Aorta (tissue), 5 donors: ENCODE measurements around the gene BNIP3. TPM values are rescaled to one million over a fixed set of nuclear protein-coding genes. Genes with fewer than 3 reads are reported as not detected.

Experiments used
- ATAC-seq: fragments of 200-7000 bp; cut with Tn5 transposase; one replicate; pipeline ENCODE4 v1.9.1; 2022; ENCODE audit warnings: moderate library complexity; ENCODE audit not compliant: low FRiP score
- DNase-seq, 2 donors: peaks; one replicate each; pipeline ENCODE4 v3.0.0-alpha.2; 2020
- H3K27ac ChIP-seq, 2 donors: one replicate each; pipeline ENCODE4 v1.5.1; 2013; ENCODE audit warnings: low read length in 2 of 2, mild to moderate bottlenecking in 2 of 2, moderate library complexity in 2 of 2, control low read depth in 1 of 2, inconsistent platforms in 1 of 2, low read depth in 1 of 2
- H3K27me3 ChIP-seq, 2 donors: one replicate each; pipeline ENCODE4 v1.6.1; 2013; ENCODE audit warnings: control low read depth in 1 of 2, low read length in 1 of 2, mild to moderate bottlenecking in 1 of 2, moderate library complexity in 1 of 2; ENCODE audit not compliant: insufficient read depth in 2 of 2, control insufficient read depth in 1 of 2
- H3K36me3 ChIP-seq, 2 donors: one replicate each; pipeline ENCODE4 v1.6.1; 2013; ENCODE audit warnings: control low read depth in 1 of 2, low read length in 1 of 2, mild to moderate bottlenecking in 1 of 2; ENCODE audit not compliant: insufficient read depth in 2 of 2, control insufficient read depth in 1 of 2
- H3K4me1 ChIP-seq, 2 donors: one replicate each; pipeline ENCODE4 v1.6.1; 2013; ENCODE audit warnings: low read length in 2 of 2, control low read depth in 1 of 2, mild to moderate bottlenecking in 1 of 2, moderate library complexity in 1 of 2; ENCODE audit not compliant: insufficient read depth in 2 of 2, control insufficient read depth in 1 of 2
- H3K4me3 ChIP-seq, 2 donors: one replicate each; pipeline ENCODE4 v1.5.1; 2013; ENCODE audit warnings: low read length in 2 of 2, control low read depth in 1 of 2, mild to moderate bottlenecking in 1 of 2
- H3K9me3 ChIP-seq: one replicate; pipeline ENCODE4 v1.6.1; 2013; ENCODE audit warnings: mild to moderate bottlenecking, low read length; ENCODE audit not compliant: control insufficient read depth
- WGBS, 2 donors: extraction: QIAGEN DNeasy Blood & Tissue Kit; methylation state at CpG; one replicate each; pipeline ENCODE4 v1.1.7; 2013; 5-methylcytosine and 5-hydroxymethylcytosine counted together
- intact Hi-C, 2 donors: fragments of 100-400 bp; cut with DNase I; formaldehyde crosslinking; loops; one replicate each; pipeline versions ENCODE4 v1.14.2 to v1.15.0; 2022
- polyA plus RNA-seq, 2 donors: library from polyadenylated mRNA; stranded (reverse); fragments of 200-250 nt; gene quantifications; one replicate each; pipeline ENCODE4 v1.2.3, GENCODE V29; 2013
- total RNA-seq, 2 donors: library from RNA; stranded (reverse); fragmentation: NEBNext Ultra II Directional; extraction: Animal tissue kit (Norgen Biotek cat#: 25700); gene quantifications; one replicate each; pipeline ENCODE4 v1.2.1, GENCODE V29; 2021
- donor health status: healthy with polysubstance abuse.
- donor health status: Bipolar disorder and iron deficiency.
- donor health status: DM: no; HTN: no; CAD: no.
- donor health status: DM: no; HTN: no; CAD: no.
- donor health status: DM: yes; HTN: yes; CAD: no.

The BNIP3 gene
- total and polyA plus RNA-seq, 4 donors = 17.3 to 32.7 (median 24.9) TPM

GRCh38 chr10:131929122-131929845 lies 52.4 kb downstream of the BNIP3 start:
- WGBS, 2 donors = 89 to 91% methylated on average over 22 to 23 of the region's 23 CpGs
- ATAC-seq = no peak
- H3K36me3 ChIP-seq = no peaks in the 10 kb centered on the region
- H3K9me3 ChIP-seq = no peaks in the 10 kb centered on the region
- intact Hi-C loops = no loop called here
- H3K4me1 ChIP-seq = peaks cover 0 to 2% of the 10 kb centered on the region in 2 donors
- no peak overlapping the region for H3K27ac ChIP-seq
- no peak overlapping the region for H3K4me3 ChIP-seq
- DNase-seq = no peak
- no peaks in the 10 kb centered on the region for H3K27me3 ChIP-seq

GRCh38 chr10:131928248-131929095 lies 53.3 kb downstream of the BNIP3 start:
- DNase-seq (no peak), ATAC-seq (no peak)
- Histone ChIP-seq H3K4me1 (peaks cover 0 to 2% of the 10 kb centered on the region in 2 donors), H3K36me3 (no peaks in the 10 kb centered on the region), H3K27me3 (no peaks in the 10 kb centered on the region), H3K27ac (no peak overlapping the region), H3K4me3 (no peak overlapping the region), H3K9me3 (no peaks in the 10 kb centered on the region)
- intact Hi-C loops = no loop called here
- WGBS, 2 donors = 83% methylated on average over 18 of the region's 18 CpGs

- Histone ChIP-seq H3K4me1 (peaks cover 0 to 2% of the 10 kb centered on the region in 2 donors), H3K9me3 (no peaks in the 10 kb centered on the region), H3K4me3 (no peak overlapping the region), H3K27ac (no peak overlapping the region), H3K36me3 (no peaks in the 10 kb centered on the region), H3K27me3 (no peaks in the 10 kb centered on the region)
- DNase-seq = no peak
- ATAC-seq = no peak
- intact Hi-C loops = no loop called here
- WGBS, 2 donors = 94 to 97% methylated on average over 28 of the region's 28 CpGs
Measured at GRCh38 chr10:131926743-131927595, 54.8 kb downstream of the BNIP3 start.

- DNase-seq (no peak), ATAC-seq (no peak)
- WGBS, 2 donors = 97 to 98% methylated on average over 10 of the region's 10 CpGs
- H3K27ac ChIP-seq = no peak overlapping the region
- no peaks in the 10 kb centered on the region for H3K36me3 ChIP-seq
- no peaks in the 10 kb centered on the region for H3K9me3 ChIP-seq
- intact Hi-C loops = no loop called here
- H3K27me3 ChIP-seq = no peaks in the 10 kb centered on the region
- H3K4me3 ChIP-seq = no peak overlapping the region
- H3K4me1 ChIP-seq = peaks cover 0 to 2% of the 10 kb centered on the region in 2 donors
Measured at GRCh38 chr10:131926253-131926652, 55.5 kb downstream of the BNIP3 start.

GRCh38 chr10:131925716-131926115 lies 56.0 kb downstream of the BNIP3 start:
- intact Hi-C loops = no loop called here

GRCh38 chr10:131925011-131925649 lies 56.6 kb downstream of the BNIP3 start:
- no peak for DNase-seq
- Histone ChIP-seq H3K27me3 (no peaks in the 10 kb centered on the region), H3K4me1 (no peaks in the 10 kb centered on the region), H3K36me3 (no peaks in the 10 kb centered on the region), H3K4me3 (no peak overlapping the region), H3K9me3 (no peaks in the 10 kb centered on the region), H3K27ac (no peak overlapping the region)
- ATAC-seq = no peak
- intact Hi-C loops = no loop called here

More at GRCh38 chr10:131925716-131926115, 56.0 kb downstream of the BNIP3 start:
- Histone ChIP-seq H3K4me3 (no peak overlapping the region), H3K9me3 (no peaks in the 10 kb centered on the region), H3K27me3 (no peaks in the 10 kb centered on the region), H3K4me1 (peaks cover 0 to under 1% of the 10 kb centered on the region in 2 donors), H3K36me3 (no peaks in the 10 kb centered on the region), H3K27ac (no peak overlapping the region)
- DNase-seq = no peak
- 96 to 97% methylated on average over 9 of the region's 9 CpGs for WGBS, 2 donors
- ATAC-seq = no peak

GRCh38 chr10:131923038-131923756 lies 58.5 kb downstream of the BNIP3 start:
- DNase-seq (no peak), ATAC-seq (no peak)
- 87 to 91% methylated on average over 11 of the region's 11 CpGs for WGBS, 2 donors

GRCh38 chr10:131921184-131921583 lies 60.5 kb downstream of the BNIP3 start:
- intact Hi-C loops = no loop called here
- WGBS, 2 donors = 65 to 76% methylated on average over 8 of the region's 8 CpGs
- no peak for DNase-seq
- no peaks in the 10 kb centered on the region for H3K27me3 ChIP-seq
- ATAC-seq = no peak
- no peaks in the 10 kb centered on the region for H3K36me3 ChIP-seq
- no peaks in the 10 kb centered on the region for H3K4me1 ChIP-seq
- H3K9me3 ChIP-seq = no peaks in the 10 kb centered on the region
- no peak overlapping the region for H3K4me3 ChIP-seq
- no peak overlapping the region for H3K27ac ChIP-seq

More at GRCh38 chr10:131923038-131923756, 58.5 kb downstream of the BNIP3 start:
- Histone ChIP-seq H3K27ac (no peak overlapping the region), H3K4me1 (no peaks in the 10 kb centered on the region), H3K9me3 (no peaks in the 10 kb centered on the region), H3K4me3 (no peak overlapping the region), H3K36me3 (no peaks in the 10 kb centered on the region), H3K27me3 (no peaks in the 10 kb centered on the region)
- intact Hi-C loops = no loop called here
